ENCODE results near the gene C1QTNF5.

C1QTNF5 gene

DNA sequence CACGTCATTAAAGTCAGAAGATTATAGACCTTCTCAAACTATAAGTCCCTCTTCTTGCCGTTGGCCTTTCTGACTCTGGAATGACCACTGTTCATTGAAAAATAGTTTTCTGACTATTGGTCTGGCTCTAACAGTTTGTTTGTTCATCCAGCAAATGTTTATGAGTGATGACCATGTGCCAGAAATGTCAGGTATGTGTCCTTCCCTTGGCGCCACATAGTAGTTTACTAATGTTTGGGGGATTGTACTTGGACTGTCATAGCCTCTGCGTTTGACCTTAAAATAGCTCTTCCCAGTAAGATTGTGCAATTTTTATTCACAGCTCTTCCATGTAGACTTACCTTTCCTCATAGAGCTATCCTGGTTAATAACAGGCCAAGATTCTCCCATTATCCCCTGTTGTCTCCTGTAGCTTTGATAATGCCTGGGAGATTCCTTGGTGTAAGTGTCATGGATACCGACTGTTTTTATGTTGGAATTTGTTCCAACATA lies 37.4 kb downstream of the C1QTNF5 start:
- no peak for DNase-seq (ENCODE audit: low read depth, low spot score)
- H3K27ac ChIP-seq = no peak overlapping the region

GRCh38 chr11:119300198-119300964 lies 40.3 kb downstream of the C1QTNF5 start:
- H3K27ac ChIP-seq = no peak overlapping the region
- DNase-seq (ENCODE audit: low read depth, low spot score) = no peak

- no peak for DNase-seq (ENCODE audit: low read depth, low spot score)
- no peak overlapping the region for H3K27ac ChIP-seq
Measured at GRCh38 chr11:119299416-119299815, 41.3 kb downstream of the C1QTNF5 start.

- no peak for DNase-seq (ENCODE audit: low read depth, low spot score)
Measured at GRCh38 chr11:119298726-119299125, 42.0 kb downstream of the C1QTNF5 start.

GRCh38 chr11:119297938-119298337 lies 42.7 kb downstream of the C1QTNF5 start:
- no peak overlapping the region for H3K27ac ChIP-seq
- no peak for DNase-seq (ENCODE audit: low read depth, low spot score)

More at GRCh38 chr11:119298726-119299125, 42.0 kb downstream of the C1QTNF5 start:
- no peak overlapping the region for H3K27ac ChIP-seq

DNA sequence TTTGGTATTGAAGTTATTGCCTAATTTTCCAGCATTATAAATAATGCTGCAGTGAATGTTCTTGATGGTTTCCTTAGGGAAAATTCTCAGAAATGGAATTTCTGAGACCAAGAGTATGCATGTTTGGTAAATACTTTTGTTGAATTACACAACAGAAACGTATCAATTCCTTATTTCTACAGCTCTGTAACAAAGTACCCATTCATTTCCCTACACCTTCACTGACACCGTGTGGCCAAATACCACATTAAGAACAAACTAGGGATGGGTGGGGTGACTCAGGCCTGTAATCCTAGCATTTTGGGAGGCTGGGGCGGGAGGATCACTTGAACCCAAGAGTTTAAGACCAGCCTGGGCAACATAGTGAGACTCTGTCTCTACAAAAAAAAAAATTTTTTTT lies 45.5 kb downstream of the C1QTNF5 start:
- H3K27ac ChIP-seq = no peak overlapping the region
- no peak for DNase-seq (ENCODE audit: low read depth, low spot score)

GRCh38 chr11:119293461-119293860 lies 47.2 kb downstream of the C1QTNF5 start:
- no peak for DNase-seq (ENCODE audit: low read depth, low spot score)

DNA sequence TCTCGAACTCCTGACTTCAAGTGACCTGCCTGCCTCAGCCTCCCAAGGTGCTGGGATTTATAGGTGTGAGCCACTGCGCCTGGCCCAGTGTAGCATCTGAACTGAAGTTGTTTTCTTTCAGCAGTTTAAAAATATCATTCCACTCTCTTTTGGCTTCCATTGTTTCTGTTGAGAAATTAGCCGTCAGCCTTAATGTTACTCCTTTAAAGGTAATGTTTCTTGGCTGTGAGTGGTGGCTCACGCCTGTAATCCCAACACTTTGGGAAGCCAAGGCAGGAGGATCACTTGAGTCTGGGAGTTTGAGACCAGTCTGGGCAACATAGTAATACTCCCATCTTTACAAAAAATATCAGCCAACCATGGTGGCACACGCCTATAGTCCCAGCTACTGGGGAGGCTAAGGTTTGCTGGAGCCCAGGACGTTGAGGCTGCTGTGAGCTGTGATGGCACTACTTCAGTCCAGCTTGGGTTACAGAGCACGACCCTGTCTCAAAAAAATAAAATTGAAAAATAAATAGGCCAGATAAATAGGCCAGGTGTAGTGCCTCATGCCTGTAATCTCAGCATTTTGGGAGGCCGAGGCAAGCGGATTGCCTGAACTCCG lies 49.7 kb downstream of the C1QTNF5 start:
- H3K27ac ChIP-seq = no peak overlapping the region
- no peak for DNase-seq (ENCODE audit: low read depth, low spot score)

More at GRCh38 chr11:119293461-119293860, 47.2 kb downstream of the C1QTNF5 start:
- H3K27ac ChIP-seq = no peak overlapping the region

Measured in epithelial cell of prostate (primary cell).